Urinary bladder (tissue), 4 donors: ENCODE measurements around the gene MAGOHB. TPM values are rescaled to one million over a fixed set of nuclear protein-coding genes. Genes with fewer than 3 reads are reported as not detected.
"Not testable (repeated sequence)": the region's sequence is repeated elsewhere in the genome, so short reads cannot be mapped to it uniquely, and the experiment has no call there.

Source experiments
- DNase-seq: peaks from one replicate; pipeline ENCODE4 v3.0.0-alpha.2; 2015; ENCODE audit errors: extremely low spot score
- H3K27ac ChIP-seq: one replicate; pipeline ENCODE4 v1.5.1; 2013; ENCODE audit warnings: low read depth, mild to moderate bottlenecking, moderate library complexity
- H3K36me3 ChIP-seq: one replicate; pipeline ENCODE4 v1.6.1; 2013; ENCODE audit warnings: mild to moderate bottlenecking, moderate library complexity; ENCODE audit not compliant: insufficient read depth
- H3K4me1 ChIP-seq: one replicate; pipeline ENCODE4 v1.6.1; 2013; ENCODE audit warnings: mild to moderate bottlenecking, moderate library complexity; ENCODE audit not compliant: insufficient read depth
- H3K4me3 ChIP-seq: one replicate; pipeline ENCODE4 v1.5.1; 2013; ENCODE audit warnings: low read depth, low read length
- WGBS: extraction: QIAGEN DNeasy Blood & Tissue Kit; methylation state at CpG from one replicate; pipeline ENCODE4 v1.1.7; 2013; 5-methylcytosine and 5-hydroxymethylcytosine counted together
- polyA plus RNA-seq: library from polyadenylated mRNA; stranded (reverse); fragments of 200-250 nt; gene quantifications from one replicate; pipeline ENCODE4 v1.2.3, GENCODE V29; 2013
- total RNA-seq: library from RNA; depleted of rRNA; stranded (reverse); fragments of >200 nt; gene quantifications from one replicate; pipeline ENCODE4 v1.2.3, GENCODE V29; 2014
- donor health status: healthy with polysubstance abuse.
- donor health status: healthy.

Gene MAGOHB
- total and polyA plus RNA-seq, 2 donors: 18.0 to 49.6 TPM

GRCh38 chr12:10624605-10625004 is 11.2 kb upstream of the MAGOHB start:
- WGBS: 39% methylated on average over 3 of the region's 3 CpGs
- no peak overlapping the region for H3K4me3 ChIP-seq
- no peak overlapping the region for H3K27ac ChIP-seq
- no peaks in the 10 kb centered on the region for H3K36me3 ChIP-seq
- DNase-seq: no peak
- H3K4me1 ChIP-seq: no peaks in the 10 kb centered on the region

DNA sequence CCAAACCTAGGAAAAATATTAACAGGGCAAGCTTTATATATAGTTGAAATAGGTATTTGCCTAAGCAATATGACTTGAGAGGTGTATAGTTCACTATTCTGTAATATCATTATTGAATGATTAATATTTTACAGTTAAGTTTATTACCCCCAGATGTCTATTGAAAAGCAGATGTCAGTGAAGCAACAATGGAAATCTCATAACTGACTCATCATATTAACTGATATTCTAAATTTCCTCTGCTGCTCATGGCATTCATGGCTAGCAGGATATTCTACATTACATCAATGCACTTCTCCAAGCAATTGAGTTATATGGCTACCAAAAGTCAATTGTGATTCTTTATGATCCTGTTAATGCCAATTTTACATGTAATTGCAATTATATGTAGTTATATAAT is 9.7 kb upstream of the MAGOHB start:
- no peaks in the 10 kb centered on the region for H3K4me1 ChIP-seq
- H3K4me3 ChIP-seq: no peak overlapping the region
- no peak overlapping the region for H3K27ac ChIP-seq
- DNase-seq: no peak
- no peaks in the 10 kb centered on the region for H3K36me3 ChIP-seq

DNA sequence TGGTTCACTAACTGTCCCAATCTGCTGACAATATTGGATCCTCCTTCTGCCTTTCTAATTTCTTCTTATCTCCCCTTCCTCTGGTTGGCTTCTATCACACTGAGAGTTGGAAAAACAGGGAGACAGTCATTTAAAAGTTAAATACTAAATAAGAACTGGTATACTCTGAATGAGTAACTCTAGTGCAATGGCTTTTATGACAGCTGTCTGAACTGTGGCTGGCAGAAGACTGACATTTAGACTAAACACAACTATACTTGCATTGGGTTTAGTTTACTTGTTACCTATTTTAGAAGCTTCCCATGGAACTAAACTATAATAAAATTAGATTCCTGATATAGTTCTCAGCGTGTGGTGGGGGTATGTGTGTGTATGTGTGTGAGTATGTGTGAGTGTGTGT is 7.9 kb upstream of the MAGOHB start:
- H3K36me3 ChIP-seq: no peaks in the 10 kb centered on the region
- no peak for DNase-seq
- H3K4me3 ChIP-seq: no peak overlapping the region
- H3K27ac ChIP-seq: no peak overlapping the region
- 56% methylated on average over 1 of the region's 1 CpG for WGBS
- H3K4me1 ChIP-seq: no peaks in the 10 kb centered on the region

DNA sequence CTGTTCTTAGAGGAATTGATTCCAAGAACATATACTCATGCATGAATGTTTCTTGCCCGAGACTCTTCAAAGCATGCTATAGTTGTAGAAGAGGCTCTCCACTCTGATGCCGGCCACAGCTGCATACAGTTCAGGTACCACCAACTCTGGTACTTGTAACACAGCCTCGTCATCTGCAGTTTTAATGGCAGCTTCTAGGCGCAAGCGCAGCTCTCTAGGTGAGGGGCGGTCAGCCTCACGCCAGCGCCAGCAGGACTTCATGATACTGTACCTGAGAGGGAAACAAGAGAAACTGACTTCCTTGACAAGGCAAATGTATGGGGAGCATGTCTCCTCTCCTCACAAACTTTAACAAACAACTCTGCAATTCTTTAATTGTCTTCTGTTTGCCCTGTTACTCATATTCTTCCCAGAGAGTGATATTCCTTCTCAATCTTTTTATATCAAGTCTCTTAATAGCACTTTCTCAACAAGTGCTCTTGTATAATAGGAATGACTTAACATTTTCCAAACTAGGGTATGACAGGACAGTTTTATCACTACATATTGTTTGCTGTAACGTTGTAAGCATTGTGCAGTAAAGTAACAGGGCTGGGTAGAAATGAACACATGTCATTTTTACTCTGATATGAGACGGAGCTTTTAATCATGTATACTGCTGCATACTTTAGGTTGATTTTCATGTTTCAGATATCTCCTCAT is 6.8 kb upstream of the MAGOHB start:
- H3K4me1 ChIP-seq: no peaks in the 10 kb centered on the region

DNA sequence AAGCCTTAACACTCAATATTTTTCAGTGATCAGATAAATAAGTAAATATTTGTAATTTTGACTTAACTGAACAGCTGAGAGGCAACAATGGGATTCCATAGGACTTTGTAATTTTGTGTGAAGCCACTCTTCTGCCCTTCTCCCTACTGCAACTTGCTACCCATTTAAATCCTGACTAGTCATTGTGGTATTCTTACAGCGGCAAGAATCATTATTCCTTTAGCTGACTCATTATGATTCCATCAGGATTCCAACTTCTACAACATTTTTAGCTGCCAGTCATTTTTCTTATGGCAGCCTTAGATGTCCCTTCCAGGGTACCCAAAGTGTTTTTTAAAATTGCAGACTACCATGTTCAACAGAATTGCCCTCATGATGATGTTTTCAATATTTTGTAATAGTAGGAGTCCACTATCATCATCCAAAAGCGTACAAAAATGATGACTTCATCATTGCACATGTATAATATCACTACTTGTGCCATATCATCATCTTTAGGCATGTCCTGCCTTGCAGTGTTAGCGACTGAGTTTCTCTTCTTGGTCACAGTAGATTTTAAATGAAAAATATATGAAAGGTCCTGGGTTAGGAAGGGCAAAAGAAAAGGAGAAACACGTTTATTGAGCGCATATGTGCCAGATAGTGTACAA is 5.1 kb upstream of the MAGOHB start:
- Histone ChIP-seq H3K4me1 (no peaks in the 10 kb centered on the region), H3K27ac (no peak overlapping the region), H3K4me3 (no peak overlapping the region), H3K36me3 (no peaks in the 10 kb centered on the region)
- WGBS: 78% methylated on average over 5 of the region's 5 CpGs
- DNase-seq: no peak

More for the DNA sequence above, 6.8 kb upstream of the MAGOHB start:
- Histone ChIP-seq H3K27ac (no peak overlapping the region), H3K4me3 (no peak overlapping the region), H3K36me3 (no peaks in the 10 kb centered on the region)
- DNase-seq: no peak
- 79% methylated on average over 10 of the region's 10 CpGs for WGBS

DNA sequence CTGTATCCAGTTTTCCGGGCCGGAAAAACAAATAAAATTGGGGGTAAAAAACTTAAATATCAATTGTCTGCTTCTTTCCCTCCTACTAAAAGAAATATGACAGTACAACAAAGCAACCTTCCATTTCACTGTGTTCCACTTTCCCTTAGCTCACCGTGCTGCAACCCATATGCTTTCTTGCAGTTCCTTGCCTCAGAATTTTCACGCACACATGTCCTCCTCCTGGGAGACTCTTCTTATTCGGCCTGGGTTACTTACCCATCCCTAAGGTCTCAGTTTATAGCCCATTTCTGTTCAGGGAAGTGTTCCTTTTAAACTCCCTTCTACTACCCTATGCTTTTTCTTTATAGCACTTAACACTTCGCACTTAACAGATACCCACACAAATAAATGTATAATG is 4.5 kb upstream of the MAGOHB start:
- WGBS: 84% methylated on average over 6 of the region's 6 CpGs
- Histone ChIP-seq H3K36me3 (no peaks in the 10 kb centered on the region), H3K27ac (no peak overlapping the region), H3K4me1 (no peaks in the 10 kb centered on the region), H3K4me3 (no peak overlapping the region)
- DNase-seq: no peak

DNA sequence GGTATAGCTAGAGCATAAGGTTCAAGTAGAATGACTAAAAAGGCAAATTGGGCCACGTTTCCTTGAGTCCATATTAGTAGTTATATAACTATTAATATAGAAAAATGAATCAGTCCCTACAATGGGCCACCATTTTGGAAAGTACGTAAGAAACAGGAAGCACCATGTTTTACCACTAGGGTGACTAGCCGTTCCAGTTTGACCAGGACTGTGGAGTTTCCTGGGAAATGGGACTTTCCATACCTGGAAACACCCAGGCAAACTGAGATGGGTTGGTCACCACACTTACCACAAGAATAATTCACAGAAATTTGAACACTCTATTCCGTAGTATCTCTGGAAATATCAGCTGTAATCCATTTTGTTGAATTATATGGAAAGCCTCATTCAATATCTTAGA is 2.1 kb upstream of the MAGOHB start:
- 79% methylated on average over 4 of the region's 4 CpGs for WGBS
- no peak for DNase-seq
- no peaks in the 10 kb centered on the region for H3K36me3 ChIP-seq
- H3K27ac ChIP-seq: no peak overlapping the region
- H3K4me3 ChIP-seq: no peak overlapping the region
- H3K4me1 ChIP-seq: no peaks in the 10 kb centered on the region

DNA sequence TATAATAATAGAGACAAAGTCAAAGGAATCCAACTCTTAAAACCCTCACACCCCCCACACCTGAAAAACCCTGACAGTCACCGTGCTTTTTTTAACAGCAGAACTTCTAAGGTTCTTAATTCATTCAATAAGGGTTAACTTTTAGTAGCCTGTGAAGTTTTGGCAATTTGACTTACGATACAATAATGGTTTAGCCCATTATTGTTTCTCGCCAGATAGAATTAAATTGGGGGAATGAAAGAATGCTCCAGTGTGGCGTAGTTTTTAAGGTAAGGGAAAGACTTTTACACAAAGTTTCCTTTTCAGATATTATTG is 604 bp upstream of the MAGOHB start:
- no peak overlapping the region for H3K27ac ChIP-seq
- H3K4me3 ChIP-seq: peak overlapping the region; percentile 73
- DNase-seq: peak; percentile 25
- H3K36me3 ChIP-seq: no peaks in the 10 kb centered on the region
- no peaks in the 10 kb centered on the region for H3K4me1 ChIP-seq
- 24% methylated on average over 4 of the region's 4 CpGs for WGBS

GRCh38 chr12:10612984-10613348 is 443 bp downstream of the MAGOHB start:
- peak; percentile 11 for DNase-seq
- Histone ChIP-seq H3K4me3 (peak overlapping the region; percentile 73), H3K4me1 (no peaks in the 10 kb centered on the region), H3K27ac (peak overlapping the region; percentile 86), H3K36me3 (no peaks in the 10 kb centered on the region)
- WGBS: 1% methylated on average over 6 of the region's 6 CpGs

GRCh38 chr12:10612110-10612509 is 1.3 kb downstream of the MAGOHB start:
- Histone ChIP-seq H3K36me3 (no peaks in the 10 kb centered on the region), H3K4me1 (no peaks in the 10 kb centered on the region), H3K27ac (no peak overlapping the region), H3K4me3 (no peak overlapping the region)
- no peak for DNase-seq
- WGBS: 66% methylated on average over 6 of the region's 6 CpGs

DNA sequence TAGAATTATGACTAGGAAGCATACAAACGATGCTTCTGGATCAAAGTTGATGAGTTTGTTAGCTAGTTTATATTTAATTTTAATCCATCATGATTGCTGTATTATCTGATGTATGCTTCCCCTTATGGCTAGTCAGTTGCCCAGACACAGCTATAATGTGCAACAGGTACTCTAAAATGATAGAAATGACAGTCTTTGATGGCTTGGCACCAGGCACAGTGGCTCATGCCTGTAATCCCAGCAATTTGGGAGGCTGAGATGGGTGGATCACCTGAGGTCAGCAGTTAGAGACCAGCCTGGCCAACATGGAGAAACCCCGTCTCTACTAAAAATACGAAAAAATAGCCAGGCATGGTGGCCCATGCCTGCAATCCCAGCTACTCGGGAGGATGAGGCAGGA is 2.2 kb downstream of the MAGOHB start:
- not testable (repeated sequence) for H3K4me3 ChIP-seq, H3K4me1 ChIP-seq, H3K36me3 ChIP-seq, H3K27ac ChIP-seq, DNase-seq
- 88% methylated on average over 4 of the region's 4 CpGs for WGBS

- no peak for DNase-seq
- WGBS: 89% methylated on average over 3 of the region's 3 CpGs
- Histone ChIP-seq H3K36me3 (no peaks in the 10 kb centered on the region), H3K4me1 (no peaks in the 10 kb centered on the region), H3K4me3 (no peak overlapping the region), H3K27ac (no peak overlapping the region)
These were observed 3.2 kb downstream of the MAGOHB start for GRCh38 chr12:10610188-10610587.

DNA sequence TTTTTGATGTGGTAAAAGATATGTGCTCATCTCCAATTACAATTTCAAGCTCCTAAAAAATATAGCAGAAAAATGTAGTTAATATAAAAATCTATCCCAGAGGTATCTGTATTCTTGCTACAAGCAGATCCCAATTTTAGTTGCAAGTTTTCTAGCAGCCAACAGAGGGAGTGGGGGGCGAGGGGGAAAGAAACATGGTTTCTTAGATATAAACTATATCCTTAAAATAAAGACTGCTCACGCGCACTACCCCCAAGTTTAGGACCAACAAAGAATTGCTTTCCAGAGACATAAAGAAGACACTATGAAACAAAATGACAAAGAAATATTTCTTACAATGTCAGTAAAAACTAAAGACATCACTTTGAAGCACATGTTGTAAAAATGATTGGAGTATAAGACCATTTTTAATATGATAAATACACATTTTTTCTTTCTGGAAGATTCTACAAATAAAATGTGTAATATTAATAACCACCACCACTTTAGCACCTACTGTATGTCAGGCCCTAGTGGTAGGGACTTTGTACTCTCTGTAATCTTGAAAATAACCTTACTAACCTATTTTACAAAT is 5.4 kb downstream of the MAGOHB start:
- H3K4me3 ChIP-seq: no peak overlapping the region
- H3K36me3 ChIP-seq: no peaks in the 10 kb centered on the region
- no peak for DNase-seq
- WGBS: 90% methylated on average over 3 of the region's 3 CpGs
- H3K27ac ChIP-seq: no peak overlapping the region
- no peaks in the 10 kb centered on the region for H3K4me1 ChIP-seq

GRCh38 chr12:10601860-10602259 is 11.5 kb downstream of the MAGOHB start:
- H3K36me3 ChIP-seq: no peaks in the 10 kb centered on the region
- DNase-seq: no peak
- H3K4me1 ChIP-seq: no peaks in the 10 kb centered on the region
- 94% methylated on average over 2 of the region's 2 CpGs for WGBS
- no peak overlapping the region for H3K4me3 ChIP-seq
- no peak overlapping the region for H3K27ac ChIP-seq
